HG02840 (cell line): ENCODE data around the gene FAM209A.
"Not testable (repeated sequence)": the region's sequence is repeated elsewhere in the genome, so short reads cannot be mapped to it uniquely, and the experiment has no call there.

ENCODE experiments used
- ATAC-seq: cut with Tn5 transposase; IDR thresholded peaks from one replicate; pipeline ENCODE4 v1.9.1; 2021; ENCODE audit warnings: mild to moderate bottlenecking, moderate library complexity, moderate number of reproducible peaks; ENCODE audit not compliant: unreplicated experiment, low FRiP score

Gene FAM209A

GRCh38 chr20:56537997-56538396, 13.5 kb downstream of the FAM209A start:
- ATAC-seq, result no peak

- no peak for ATAC-seq
These were observed 15.9 kb downstream of the FAM209A start for GRCh38 chr20:56540415-56540814.

- no peak for ATAC-seq
These were observed 18.0 kb downstream of the FAM209A start for GRCh38 chr20:56542489-56543030.

GRCh38 chr20:56551571-56551970, 27.0 kb downstream of the FAM209A start:
- no peak for ATAC-seq

- no peak for ATAC-seq
These were observed 28.5 kb downstream of the FAM209A start for GRCh38 chr20:56552911-56553629.

- peak; percentile 75 for ATAC-seq
These were observed 30.3 kb downstream of the FAM209A start for GRCh38 chr20:56554869-56555268.

GRCh38 chr20:56558968-56559367, 34.4 kb downstream of the FAM209A start:
- no peak for ATAC-seq

GRCh38 chr20:56564526-56564925, 40.0 kb downstream of the FAM209A start:
- not testable (repeated sequence) for ATAC-seq

- no peak for ATAC-seq
These were observed 41.0 kb downstream of the FAM209A start for GRCh38 chr20:56565511-56565910.

- no peak for ATAC-seq
These were observed 42.1 kb downstream of the FAM209A start for GRCh38 chr20:56566621-56567020.

GRCh38 chr20:56570832-56571231, 46.3 kb downstream of the FAM209A start:
- no peak for ATAC-seq

- no peak for ATAC-seq
These were observed 47.6 kb downstream of the FAM209A start for GRCh38 chr20:56572172-56572571.

GRCh38 chr20:56573986-56574385, 49.4 kb downstream of the FAM209A start:
- no peak for ATAC-seq

- ATAC-seq, result no peak
These were observed 50.1 kb downstream of the FAM209A start for GRCh38 chr20:56574531-56575142.

GRCh38 chr20:56575157-56575556, 50.6 kb downstream of the FAM209A start:
- ATAC-seq, result no peak
